Right kidney (tissue), 1 donor: Measurements from ENCODE around the gene PITPNM1.
"Not testable (repeated sequence)": the region's sequence is repeated elsewhere in the genome, so short reads cannot be mapped to it uniquely, and the experiment has no call there.

Experiments
- DNase-seq: peaks from one replicate; pipeline ENCODE4 v3.0.0-alpha.2; 2016

PITPNM1 gene

DNA sequence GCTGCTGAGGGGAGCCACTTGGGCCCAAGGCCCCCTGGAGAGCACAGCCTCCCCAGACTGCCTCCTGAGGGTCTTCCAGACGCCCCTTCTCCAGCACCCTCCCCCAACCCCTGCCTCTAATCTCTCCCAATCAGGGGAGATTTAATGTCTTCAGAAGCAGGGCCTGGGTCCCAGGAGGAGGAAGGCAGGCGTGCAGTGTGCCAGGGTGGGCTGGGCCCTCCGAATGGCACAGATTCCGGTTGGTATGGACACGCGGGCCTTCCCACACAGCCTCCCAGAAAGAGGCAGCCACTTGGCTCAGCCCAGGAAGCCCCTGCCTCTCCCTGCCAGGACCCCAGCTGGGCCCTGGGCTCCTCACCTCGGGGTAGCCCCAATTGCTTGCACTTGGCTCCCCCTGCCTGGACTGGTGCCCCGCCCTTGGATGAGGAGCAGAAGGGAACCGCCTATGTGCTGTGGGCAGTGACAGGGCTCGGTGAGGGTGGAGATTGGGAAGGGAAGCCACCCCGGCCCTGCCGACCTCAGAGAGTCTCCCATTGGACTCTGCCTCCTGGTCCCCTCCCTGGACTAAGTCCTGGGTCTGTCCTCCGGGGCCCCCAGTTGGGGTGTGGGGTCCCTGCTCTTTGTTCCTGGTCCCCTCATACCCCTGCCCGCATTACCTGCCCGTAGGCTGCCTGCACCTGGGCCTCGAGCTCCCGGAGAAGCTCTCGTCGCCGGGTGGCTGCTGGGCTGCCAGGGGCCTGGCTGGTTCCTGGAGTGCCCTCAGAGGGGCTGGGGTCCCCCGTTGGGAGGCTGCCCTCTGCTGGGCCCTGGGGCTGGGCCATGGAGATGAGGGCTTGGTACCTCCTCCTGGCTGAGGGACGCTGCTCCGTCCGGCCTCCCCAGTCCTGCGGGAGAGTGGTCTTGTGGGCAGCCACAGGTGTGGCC lies 18.7 kb upstream of the PITPNM1 start:
- DNase-seq, result no peak

DNA sequence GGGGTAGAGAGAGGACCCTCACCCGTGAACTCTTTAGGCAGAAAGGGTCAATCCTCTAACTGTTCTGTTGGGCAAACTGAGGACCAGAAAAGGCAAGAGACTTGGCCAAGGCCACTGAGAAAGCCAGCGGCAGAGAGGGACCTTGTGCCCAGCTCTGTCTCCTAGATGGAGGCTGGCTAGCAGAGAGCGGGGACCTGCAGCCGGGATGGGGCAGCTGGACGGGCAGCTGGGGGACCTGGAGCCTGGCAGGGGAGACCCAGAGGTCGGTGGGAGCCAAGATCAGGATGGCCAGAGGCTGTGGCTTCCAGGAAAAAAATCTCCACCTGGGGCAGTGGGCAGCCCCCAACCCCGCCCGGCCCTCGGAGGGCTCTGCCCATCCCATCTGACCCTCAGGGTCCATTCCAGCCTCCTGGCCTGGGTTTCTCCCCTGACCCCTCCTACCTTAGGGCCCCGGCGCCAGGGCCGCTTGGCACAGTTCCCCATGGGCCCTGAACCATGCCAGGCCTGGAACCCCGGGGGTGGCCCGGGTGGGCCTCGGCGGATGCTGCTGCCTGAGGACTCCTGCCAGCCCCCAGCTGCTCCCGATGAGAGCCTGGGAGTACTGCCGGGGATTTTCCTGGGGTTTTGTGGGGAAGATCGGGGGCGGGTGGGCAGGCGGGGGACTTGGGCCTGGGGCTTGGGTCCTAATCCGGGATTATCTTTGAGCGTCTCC lies 17.8 kb upstream of the PITPNM1 start, which contains the start of gene CABP2:
Gene CABP2, minus strand, starts transcription at position 603 of the 712 bp plus-strand sequence. Its CDS starts 120 bp downstream, at position 483.
- DNase-seq, result no peak

DNA sequence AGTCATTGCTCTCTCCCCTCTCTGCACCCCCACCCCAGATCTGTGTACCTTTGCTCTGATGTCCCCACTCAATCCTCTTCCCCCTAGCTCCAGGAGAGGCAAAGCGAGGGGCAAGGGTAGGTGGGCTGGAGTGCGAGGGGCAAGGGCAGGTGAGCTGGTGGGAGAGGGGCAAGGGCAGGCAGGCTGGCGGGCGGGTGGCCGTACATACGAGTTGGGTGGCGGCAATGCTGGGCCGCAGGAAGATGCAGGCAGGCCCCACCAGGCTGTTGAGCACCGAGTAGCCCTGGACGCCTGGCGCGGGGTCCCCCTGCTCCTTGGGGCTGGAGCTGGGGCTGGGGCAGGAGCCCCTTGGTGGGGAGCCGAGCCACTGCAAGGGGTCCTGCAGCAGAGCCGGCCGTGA lies 17.2 kb upstream of the PITPNM1 start:
- no peak for DNase-seq

DNA sequence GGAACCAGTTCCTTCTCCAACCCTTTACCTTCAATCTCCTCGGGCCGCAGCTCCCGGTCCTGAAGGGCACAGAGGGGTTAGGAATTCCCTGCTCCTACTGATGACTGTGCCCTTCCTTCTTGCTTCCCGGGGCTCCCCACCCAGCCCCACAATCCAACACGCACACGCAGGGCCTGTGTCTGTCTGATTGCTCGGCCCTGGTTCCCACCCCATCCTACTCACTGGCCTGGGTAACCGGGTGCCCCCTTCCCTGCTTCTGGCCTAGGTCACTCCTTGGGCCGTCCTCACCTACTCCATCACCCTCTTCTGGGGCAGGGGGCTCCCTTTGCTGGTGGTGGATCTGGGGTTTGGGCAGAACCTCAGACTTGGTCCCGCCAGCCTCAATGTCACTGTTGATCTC lies 16.8 kb upstream of the PITPNM1 start:
- DNase-seq, result no peak

DNA sequence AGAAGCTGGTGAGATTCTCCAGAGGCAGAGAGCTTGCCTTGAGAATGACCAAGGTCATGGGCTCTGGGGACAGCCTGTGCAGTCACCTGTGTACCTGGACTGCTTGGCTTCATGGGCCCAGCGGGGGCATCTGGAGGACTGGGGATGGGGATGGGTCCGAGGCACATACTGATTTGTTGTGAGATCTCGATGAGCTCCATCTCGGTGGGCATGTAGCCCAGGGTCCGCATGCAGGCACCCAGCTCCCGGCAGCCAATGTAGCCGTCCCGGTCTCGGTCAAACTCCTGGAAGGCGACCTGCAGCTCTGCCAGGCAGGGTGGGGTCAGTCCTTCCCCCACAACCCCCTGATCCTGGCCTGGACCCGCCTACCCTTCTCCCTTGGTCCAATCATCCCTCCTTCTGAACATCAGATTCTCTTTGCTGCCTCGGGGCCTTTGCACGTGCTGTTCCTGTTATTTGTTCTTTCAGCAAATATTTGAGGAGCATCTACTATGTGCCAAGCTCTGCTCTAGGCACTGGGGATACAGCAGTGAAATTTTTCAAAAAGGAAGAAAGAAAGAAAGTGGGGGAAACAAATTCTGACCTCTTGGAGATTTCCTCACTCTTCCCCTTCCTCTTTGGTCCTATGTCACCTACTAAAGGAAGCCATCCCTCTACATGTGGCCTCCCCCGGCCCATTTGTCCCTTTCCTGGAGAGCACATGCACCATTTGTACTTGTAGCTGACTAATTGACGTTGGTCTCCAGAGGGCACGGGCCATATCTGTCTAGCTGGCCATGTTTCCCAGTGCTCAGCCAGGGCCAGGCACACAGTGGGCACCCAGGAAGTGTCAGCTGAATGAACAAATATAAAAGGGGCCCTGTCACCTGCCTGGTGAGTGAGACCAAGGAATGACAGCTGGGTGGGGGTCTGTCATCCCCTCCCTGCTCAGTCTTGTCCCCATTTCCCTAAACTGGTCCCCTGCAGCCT lies 16.0 kb upstream of the PITPNM1 start:
- no peak for DNase-seq

DNA sequence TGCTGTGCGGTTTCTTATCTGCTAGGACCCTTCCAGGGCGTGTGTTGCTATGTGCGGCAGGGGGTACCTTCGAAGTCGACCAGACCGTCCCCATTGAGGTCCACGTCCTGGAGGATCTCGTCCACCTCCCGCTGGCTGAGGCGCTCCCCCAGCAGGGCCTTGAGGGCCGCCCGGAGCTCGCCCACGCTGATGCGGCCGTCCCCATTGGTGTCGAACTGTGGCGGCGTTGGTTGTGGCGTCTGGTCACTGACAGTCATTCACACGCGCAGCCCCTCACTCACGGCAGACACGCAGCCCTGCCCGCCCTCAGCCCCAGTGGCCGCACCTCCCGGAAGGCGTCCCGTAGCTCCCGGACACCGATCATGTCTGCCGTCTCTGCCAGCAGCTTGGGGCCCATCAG lies 14.6 kb upstream of the PITPNM1 start:
- no peak for DNase-seq

DNA sequence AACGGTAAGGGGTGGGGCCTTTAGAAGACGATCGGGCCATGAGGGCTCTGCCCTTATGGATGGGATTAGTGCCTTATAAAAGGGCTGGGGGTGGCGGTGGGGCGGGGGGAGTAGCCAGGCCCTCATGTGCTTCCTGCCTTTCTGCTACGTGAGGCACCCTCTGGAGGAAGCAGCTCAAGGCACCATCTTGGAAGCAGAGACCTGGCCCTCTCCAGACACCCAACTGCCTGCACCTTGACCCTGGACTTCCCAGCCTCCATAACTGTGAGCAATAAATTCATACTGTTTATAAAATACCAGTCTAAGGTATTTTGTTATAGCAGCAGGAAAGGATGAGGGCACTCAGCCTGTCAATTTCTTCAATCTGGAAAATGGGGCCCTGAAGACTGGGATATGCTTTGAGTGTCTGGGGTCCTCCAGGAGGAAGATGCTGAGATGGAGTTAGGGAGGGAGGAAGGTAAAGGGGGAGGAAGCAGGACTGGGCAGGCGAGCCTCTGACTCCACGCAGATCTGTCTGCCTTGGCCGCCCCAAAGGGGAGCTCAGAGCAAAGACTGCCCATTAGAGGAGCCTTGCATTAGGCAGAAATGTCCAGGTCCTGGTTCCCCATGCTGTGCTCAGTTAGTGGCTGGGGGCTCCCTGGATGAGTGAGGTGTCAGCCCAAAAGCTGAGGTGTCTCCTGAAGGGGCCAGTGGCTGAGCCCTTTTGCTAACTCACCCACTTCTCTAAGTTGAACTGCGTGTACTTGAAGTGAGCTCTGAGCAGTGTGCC lies 12.8 kb upstream of the PITPNM1 start:
- DNase-seq, result no peak

DNA sequence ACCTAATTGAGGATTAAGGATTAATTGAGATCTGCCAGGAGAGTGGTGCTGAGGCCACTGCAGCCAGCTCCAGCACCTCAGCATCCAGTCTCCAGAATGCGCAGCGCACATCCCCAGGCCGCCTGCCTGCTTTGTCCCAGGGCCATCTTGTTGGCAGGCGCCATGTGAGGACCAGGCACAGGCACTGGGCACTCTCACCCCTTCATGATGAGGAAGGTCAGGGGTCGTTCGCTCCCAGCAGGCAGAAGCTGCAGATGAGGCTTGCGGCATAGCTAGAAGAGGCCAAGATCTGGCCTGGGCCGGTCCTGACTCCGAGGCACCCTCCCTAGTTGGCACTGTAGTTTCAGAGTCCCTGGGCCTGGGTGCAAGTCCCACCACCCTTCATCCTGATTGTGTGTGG lies 11.6 kb upstream of the PITPNM1 start:
- DNase-seq, result no peak

DNA sequence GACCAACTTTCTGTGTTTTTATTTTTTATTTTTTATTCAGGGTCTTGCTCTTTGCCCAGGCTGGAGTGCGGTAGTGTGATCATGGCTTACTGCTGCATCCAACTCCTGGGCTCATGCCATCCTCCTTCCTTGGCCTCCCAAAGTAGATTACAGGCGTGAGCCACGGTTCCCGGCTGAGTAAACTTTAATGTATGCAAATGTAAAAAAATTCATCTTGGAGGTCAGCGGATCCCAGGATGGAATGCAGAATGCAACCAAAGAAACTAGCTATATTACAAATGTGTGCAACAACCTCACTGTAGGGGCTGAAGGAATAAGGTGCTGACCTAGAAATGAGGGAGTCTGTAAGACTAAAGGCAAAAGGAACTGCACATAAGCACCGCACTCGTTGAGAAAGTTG lies 9.0 kb upstream of the PITPNM1 start:
- DNase-seq, result no peak

DNA sequence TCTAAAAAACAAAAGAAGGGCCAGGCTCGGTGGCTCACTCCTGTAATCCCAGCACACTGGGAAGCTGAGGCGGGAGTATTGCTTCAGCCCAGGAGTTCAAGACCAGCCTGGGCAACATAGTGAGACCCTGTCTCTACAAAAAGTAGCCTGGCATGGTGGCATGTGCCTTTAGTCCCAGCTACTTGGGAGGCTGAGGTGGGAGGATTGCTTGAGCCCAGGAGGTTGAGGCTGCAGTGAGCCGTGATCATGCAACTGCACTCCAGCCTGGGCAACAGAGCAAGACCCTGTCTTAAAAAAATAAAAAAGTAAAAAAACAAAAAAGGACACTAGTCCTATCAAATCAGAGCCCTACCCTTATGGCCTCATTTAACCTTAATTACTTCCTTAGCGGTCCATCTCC lies 6.4 kb upstream of the PITPNM1 start:
- not testable (repeated sequence) for DNase-seq

DNA sequence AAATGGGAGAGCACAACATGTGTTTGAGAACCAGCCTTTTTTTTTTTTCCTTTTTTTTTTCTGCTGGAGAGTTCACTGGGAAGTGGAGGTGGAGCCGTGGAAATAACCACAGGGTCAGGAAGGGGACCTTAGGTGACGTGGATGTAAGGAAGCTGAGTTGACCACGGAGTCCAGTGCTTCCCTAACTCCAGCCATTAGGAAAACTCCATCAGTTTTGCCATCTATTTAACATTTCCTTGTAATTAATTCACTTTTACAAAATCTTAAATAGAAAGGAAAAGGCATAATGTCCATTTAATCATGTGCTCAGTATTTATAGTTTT lies 4.8 kb upstream of the PITPNM1 start:
- DNase-seq, result no peak

DNA sequence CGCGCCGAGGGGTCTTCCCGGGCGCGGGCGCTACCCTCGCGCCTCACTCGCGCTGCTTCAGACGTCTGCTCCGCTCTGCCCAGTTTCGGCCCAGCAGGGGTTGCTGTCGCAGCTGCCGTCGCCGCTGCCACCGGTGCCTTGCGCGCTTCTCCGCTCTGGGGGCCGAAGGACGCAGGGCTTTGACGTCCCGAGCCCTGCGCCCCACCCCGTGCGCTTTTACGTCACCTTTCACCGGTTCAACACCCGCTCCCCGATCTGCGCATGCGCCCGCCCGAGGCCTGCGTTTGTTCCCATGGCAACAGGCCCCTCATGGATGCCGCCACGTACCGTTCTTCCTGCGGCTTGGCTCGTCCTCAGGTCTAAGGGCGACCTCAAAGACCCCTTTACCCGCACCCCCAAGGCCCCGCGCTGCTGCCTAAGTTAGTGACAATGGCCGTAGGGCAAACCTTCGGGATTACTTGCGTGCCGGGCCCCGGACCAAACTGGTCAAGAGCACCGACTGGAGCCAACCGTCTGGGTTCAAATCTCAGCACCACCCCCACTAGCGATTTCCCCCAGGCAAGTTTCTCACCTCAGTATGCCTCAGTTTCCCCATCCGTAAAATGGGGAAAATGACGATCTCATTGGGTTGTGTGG lies 3.4 kb upstream of the PITPNM1 start:
- peak; percentile 99 for DNase-seq

DNA sequence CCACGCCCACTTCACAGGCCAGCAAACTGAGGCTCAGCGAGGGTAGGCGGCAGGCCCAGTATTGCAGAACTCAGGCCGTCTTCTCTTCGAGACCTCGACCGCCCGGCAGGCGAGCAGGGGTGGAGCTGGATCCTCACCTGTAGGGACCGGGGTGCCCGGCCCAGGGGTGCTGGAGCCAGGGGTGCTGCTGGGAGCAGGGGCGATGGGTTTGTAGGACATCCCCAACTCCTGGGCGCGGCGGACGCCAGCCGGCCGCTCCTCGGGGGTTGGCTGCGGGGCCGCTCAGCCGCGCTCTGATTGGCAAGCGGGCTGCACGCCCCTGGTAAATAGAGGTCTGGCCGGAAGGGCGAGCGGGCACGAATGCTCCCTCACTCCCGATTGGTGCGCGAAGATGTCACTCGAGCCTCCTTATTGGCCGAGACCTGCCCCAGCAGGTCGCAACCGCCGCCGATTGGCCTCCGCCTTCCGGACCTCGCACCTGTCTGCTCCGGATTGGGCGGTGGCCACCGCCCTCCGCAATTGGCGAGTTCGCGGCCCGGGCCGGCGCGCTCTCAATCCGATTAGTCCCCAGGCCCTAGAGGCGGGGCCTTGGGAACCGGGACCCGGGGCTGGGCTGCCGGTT lies 2.8 kb upstream of the PITPNM1 start, which contains the start of gene CDK2AP2:
Gene CDK2AP2, minus strand, starts transcription at position 299 of the 622 bp plus-strand sequence. Its CDS starts 80 bp downstream, at position 219.
- peak; percentile 89 for DNase-seq

DNA sequence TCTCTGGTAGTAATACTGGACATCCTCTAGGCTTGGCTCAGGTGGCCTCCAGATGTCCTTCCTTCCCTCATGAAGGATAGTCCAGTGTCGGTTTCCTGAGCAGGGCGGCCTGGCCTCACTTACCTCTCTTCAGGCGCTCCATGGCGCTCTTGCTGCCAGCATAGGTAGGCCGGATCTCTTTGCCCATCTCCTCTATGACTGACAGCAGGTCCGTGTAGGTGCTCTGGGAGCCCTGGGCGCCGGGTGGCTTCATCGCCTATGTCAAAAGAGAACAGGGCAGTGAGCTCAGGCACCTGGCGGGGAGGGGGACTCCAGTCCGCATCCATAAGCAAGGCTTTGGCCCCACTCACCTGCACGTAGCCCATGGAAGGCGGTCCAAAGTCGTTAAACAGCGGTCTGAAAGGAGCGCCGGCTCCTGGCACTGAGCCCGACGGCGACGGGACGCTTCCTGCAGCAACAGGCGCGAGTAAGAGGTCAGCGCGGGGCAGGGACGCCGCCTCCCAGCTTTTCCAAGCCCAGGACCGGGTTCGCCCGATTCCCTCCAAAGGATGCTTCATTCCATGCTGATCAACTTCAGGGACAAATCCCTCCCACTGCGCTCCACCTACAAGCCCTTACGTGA lies 2.2 kb upstream of the PITPNM1 start:
- no peak for DNase-seq

DNA sequence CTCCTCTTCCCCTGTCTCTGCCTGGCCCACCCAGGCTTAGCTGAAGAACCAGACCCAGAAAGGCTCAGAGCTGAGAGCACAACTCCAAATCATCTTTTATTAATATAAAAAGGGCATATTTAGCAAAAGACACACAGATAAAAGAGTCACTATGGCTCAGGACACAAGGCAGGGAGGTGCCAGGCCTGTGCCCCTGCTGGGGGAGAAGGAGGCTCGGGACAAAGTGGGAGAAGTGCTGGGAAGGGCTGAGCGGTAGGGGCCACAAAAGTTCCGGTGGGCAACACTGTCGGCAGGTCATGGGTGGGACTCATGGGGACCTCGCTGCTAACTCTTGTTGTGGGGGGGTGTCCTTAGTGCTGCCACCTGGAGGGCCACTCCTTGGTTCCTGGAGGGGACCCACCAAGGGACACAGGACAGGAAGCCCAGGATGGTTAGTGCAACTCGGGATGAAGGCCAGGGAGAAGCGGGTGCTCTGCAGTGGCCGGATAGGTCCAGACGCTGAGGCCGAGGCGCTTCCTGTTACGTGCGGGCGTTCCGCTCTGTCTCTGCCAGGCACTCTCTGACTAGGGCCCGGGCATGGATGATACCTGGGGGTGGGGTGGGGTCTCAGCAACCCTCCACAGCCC lies 1.4 kb upstream of the PITPNM1 start:
- DNase-seq, result no peak

DNA sequence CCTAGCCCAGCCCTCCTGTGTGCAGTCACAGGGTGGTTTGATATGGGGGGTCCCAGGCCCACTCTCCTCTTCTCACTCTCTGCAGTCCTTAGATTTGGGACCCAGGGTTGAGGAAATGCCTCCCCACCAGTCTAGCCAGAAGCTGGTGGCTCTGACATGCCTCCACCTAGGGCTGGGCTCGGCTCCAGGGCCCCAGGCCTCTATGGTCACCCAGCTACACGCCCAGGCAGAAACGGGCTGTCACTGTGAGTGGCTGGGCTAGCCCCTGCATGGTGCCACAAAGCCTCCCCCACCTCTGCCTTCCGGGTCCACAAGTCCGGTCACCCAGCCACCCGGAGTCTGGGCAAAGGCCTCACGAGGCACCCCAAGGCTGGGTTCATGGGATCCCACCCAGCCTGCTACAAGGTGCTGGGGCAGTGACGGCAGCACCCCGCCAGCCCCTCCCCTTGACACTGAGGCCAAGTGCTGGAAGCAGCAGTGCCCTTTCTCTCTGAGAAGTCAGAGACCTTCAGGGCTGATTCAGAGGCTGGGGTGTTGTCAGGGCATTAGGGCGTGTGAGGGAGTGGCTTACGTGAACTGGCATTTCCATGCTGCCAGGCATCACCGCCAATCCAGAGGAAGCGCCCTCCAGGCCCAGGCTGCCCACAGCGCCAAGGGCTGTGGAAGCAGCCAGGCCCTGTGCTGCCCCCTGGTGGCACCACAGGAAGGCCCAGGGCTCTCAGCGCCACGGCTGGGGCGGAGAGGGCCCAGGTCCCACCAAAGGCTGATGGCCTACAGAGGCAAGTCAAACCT lies 638 bp upstream of the PITPNM1 start:
- DNase-seq, result peak; percentile 85

DNA sequence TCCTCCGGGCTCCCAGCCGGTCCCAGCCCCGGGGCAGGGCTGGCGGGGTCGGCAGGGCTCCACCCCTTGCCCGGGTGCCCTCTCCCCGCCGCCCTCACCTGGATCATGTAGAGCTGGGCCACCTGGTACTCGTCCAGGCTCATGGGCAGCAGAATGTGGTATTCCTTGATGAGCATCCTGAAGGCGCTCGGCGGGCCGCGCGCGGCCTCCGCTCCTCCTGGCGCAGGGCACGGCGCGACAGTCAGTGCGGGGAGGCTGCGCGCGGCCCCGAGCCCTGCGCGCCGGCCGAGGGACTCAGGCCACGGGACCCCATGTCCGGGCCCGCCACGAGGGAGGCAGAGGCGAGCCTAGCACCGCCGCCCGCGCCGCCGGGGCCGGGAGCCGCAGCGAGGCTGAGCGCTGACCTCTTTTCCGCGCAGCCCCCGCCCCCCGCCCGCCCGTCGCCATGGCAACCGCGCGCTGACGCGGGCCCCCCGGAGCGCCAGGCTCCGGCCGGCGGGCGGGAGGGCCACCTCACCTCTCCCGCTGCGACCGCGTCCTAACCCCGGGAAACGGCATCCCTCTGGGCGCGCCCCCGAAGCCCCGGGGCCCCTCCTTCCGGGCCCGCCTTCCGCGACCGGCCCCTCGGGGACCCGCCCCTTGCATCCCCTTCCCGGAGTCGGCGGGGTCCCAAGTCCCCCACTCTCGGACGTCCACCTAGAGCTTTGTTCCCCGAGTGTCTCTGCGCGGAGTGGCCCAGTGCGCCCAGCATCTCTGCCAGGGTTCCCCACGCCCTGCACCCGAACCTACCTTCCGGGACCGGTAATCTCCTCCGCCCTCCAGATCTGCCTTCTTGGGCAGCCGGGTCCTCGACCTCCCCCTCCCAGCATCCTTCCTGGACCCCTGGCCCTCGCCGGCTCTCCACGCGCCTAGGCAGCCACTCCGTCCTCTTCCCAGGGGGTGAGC lies 886 bp downstream of the PITPNM1 start:
- DNase-seq, result peak; percentile 76
